ENCODE results near the gene ANTKMT.
A peak's percentile ranks its signal among the peaks of the same experiment; 100 is the strongest.
"Not testable (repeated sequence)": the region's sequence is repeated elsewhere in the genome, so short reads cannot be mapped to it uniquely, and the experiment has no call there.

ANTKMT gene

DNA sequence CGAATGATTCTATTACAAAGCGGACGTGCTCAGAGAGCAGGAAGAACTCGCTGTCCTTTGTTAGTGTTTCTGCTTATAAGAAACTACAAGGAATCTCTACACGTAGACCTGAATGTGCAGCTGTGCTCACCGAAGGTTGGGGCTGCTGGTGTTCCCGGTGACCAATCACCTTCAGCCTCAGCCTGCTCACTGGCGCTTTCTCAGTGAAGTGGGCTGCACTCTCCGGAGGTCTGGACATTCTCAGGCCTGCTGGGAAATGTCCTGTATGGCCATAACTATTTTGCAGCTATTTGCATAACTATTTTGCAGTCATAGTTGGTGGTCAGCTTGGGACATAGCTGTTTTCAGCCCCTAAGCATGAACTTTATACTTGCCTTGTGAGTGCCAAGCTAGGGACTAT is 29.5 kb downstream of the ANTKMT start:
- H2BK120ac ChIP-seq (ENCODE audit: low read depth, low read length), result no peak overlapping the region
- no peaks in the 10 kb centered on the region for H3K36me3 ChIP-seq (replicated peaks in 1 of 2; ENCODE audit: control insufficient read depth in 2 of 2, insufficient read depth in 2 of 2, low read length in 2 of 2)
- no peak overlapping the region for H3K9ac ChIP-seq (ENCODE audit: low read depth, low read length, poor library complexity)
- no CpG with 5 or more reads among the region's 9 CpGs for WGBS, 2 donors (ENCODE audit: extremely low coverage in 2 of 2, insufficient read length in 2 of 2, insufficient replicate concordance in 1 of 2)
- H3K9me3 ChIP-seq (replicated peaks in 1 of 2; ENCODE audit: control insufficient read depth in 2 of 2, insufficient read depth in 1 of 2, low read depth in 1 of 2, low read length in 2 of 2), result no peaks in the 10 kb centered on the region
- H3K4me2 ChIP-seq (ENCODE audit: insufficient read depth, low read length, poor library complexity, severe bottlenecking), result no peak overlapping the region
- H2BK12ac ChIP-seq (ENCODE audit: low read length), result no peak overlapping the region
- H3K4ac ChIP-seq (ENCODE audit: low read length), result no peak overlapping the region
- no peak overlapping the region for H3K23ac ChIP-seq (ENCODE audit: low read depth, low read length, poor library complexity)
- H3K27ac ChIP-seq (replicated peaks; ENCODE audit: low read length), result no peak overlapping the region
- H2BK15ac ChIP-seq (ENCODE audit: low read length), result no peak overlapping the region
- H2BK5ac ChIP-seq (ENCODE audit: low read length), result peak overlapping the region; percentile 19
- no peak overlapping the region for H3K14ac ChIP-seq (ENCODE audit: low read length)
- peaks cover 17 to 27% of the 10 kb centered on the region in 2 donors for H3K4me1 ChIP-seq (ENCODE audit: control insufficient read depth in 2 of 2, insufficient read depth in 1 of 2, low read depth in 1 of 2, low read length in 2 of 2)
- peak overlapping the region; percentile 55 for H2AFZ ChIP-seq (ENCODE audit: low read length)
- DNase-seq (ENCODE audit: low spot score), result no peak
- peaks cover 3% of the 10 kb centered on the region for H3K79me1 ChIP-seq (ENCODE audit: low read depth, low read length)
- no peaks in the 10 kb centered on the region for H3K27me3 ChIP-seq (ENCODE audit: control insufficient read depth in 3 of 3, insufficient read depth in 3 of 3, low read depth in 1 of 3, low read length in 3 of 3)
- H3K18ac ChIP-seq (ENCODE audit: low read length), result no peak overlapping the region
- H4K8ac ChIP-seq (ENCODE audit: low read depth, low read length), result no peak overlapping the region
- H2AK5ac ChIP-seq (ENCODE audit: low read depth, low read length), result no peak overlapping the region
- peak overlapping the region in 1 of 2 donors; percentile 15 for H3K4me3 ChIP-seq (ENCODE audit: low read length in 2 of 2)
- H4K91ac ChIP-seq (ENCODE audit: low read depth, low read length, poor library complexity), result no peak overlapping the region

DNA sequence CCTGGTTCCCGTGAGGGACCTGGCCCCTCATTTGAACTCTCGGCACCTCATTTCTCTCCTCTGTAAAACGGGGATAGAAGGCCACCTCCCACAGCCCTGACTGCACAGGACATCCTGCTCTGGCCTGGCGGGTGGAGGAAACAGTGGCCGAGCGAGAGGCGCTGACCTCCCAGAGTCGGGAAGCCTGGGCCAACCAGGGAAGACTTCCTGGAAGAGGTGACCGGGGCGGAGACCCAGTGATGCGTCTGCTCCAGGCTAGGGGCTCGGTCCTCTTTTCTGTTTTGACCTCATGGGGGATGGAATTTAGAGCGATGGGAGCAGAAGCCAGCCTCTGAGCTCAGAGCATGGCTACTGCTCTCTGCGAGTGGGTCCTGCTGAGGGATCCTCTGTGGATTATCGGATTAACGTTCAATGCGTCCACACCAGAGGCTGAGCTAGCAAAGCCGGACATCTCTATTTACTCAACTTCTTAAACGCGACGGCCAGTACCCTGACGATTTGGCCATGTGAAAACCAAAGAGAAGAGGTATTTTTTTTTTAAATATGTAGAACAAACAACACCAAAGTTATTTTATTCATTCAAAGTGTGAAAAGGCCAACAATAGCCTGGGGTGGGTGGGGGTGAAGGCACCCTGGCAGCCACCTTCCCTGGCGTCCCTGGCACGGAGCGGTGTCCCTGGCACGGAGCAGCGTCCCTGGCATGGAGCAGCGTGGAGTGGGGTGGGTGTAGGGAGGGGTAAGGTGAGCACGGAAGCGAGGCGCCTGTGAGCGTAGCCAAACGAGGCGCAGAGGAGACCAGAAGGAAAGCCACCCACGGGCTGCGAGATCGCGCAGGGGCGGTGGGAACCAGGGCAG is 30.4 kb downstream of the ANTKMT start:
- Histone ChIP-seq H3K27me3 (ENCODE audit: control insufficient read depth in 3 of 3, insufficient read depth in 3 of 3, low read depth in 1 of 3, low read length in 3 of 3) (no peaks in the 10 kb centered on the region), H3K36me3 (replicated peaks in 1 of 2; ENCODE audit: control insufficient read depth in 2 of 2, insufficient read depth in 2 of 2, low read length in 2 of 2) (no peaks in the 10 kb centered on the region), H3K4me1 (ENCODE audit: control insufficient read depth in 2 of 2, insufficient read depth in 1 of 2, low read depth in 1 of 2, low read length in 2 of 2) (peaks cover 17 to 27% of the 10 kb centered on the region in 2 donors), H3K18ac (ENCODE audit: low read length) (peak overlapping the region; percentile 98), H3K27ac (replicated peaks; ENCODE audit: low read length) (no peak overlapping the region), H3K9ac (ENCODE audit: low read depth, low read length, poor library complexity) (no peak overlapping the region), H3K23ac (ENCODE audit: low read depth, low read length, poor library complexity) (peak overlapping the region; percentile 32), H2BK12ac (ENCODE audit: low read length) (peak overlapping the region; percentile 95), H4K8ac (ENCODE audit: low read depth, low read length) (no peak overlapping the region), H2AK5ac (ENCODE audit: low read depth, low read length) (peak overlapping the region; percentile 95), H3K4ac (ENCODE audit: low read length) (no peak overlapping the region), H2BK15ac (ENCODE audit: low read length) (peak overlapping the region; percentile 52), H3K9me3 (replicated peaks in 1 of 2; ENCODE audit: control insufficient read depth in 2 of 2, insufficient read depth in 1 of 2, low read depth in 1 of 2, low read length in 2 of 2) (peaks cover 2 to 6% of the 10 kb centered on the region in 2 donors), H2AFZ (ENCODE audit: low read length) (peak overlapping the region; percentile 72), H3K14ac (ENCODE audit: low read length) (peak overlapping the region; percentile 84), H3K4me2 (ENCODE audit: insufficient read depth, low read length, poor library complexity, severe bottlenecking) (peak overlapping the region; percentile 22), H3K4me3 (ENCODE audit: low read length in 2 of 2) (no peak overlapping the region), H3K79me1 (ENCODE audit: low read depth, low read length) (peaks cover 3% of the 10 kb centered on the region), H2BK120ac (ENCODE audit: low read depth, low read length) (no peak overlapping the region), H4K91ac (ENCODE audit: low read depth, low read length, poor library complexity) (no peak overlapping the region), H2BK5ac (ENCODE audit: low read length) (peak overlapping the region; percentile 19)
- WGBS, 2 donors (ENCODE audit: extremely low coverage in 2 of 2, insufficient read length in 2 of 2, insufficient replicate concordance in 1 of 2), result no CpG with 5 or more reads among the region's 39 CpGs
- no peak for DNase-seq (ENCODE audit: low spot score)

DNA sequence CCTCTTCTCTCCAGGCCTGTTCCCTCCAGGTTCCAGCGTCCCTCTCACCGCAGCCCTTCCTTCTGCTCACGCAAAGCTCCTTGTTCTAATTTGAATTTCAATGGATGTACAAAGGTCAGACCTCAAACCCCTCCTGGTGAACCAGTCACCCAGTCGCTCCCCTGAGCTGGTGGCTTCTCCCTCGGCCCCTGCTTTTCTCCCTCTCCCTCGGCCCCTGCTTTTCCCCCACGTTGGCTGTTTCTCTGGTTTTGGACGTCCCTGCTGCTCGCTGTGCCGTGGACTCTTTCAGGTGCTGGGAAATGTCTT is 31.0 kb downstream of the ANTKMT start:
- H4K91ac ChIP-seq (ENCODE audit: low read depth, low read length, poor library complexity), result no peak overlapping the region

DNA sequence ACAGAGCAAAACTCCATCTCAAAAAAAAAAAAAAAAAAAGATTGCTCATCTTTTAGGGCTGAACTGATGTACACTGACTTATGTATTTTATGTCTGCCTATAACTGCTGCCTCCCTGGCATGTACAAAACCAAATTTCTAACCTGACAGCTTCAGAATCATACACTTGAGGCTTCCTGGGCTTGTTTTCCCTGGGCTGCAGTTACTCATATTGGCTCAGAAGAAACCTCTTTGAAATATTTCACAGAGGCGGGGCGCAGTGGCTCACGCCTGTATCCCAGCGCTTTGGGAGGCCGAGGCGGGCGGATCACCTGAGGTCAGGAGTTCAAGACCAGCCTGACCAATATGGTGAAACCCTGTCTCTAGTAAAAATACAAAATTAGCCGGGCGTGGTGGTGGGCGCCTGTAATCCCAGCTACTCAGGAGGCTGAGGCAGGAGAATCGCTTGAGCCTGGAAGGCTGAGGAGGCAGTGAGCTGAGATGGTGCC is 33.2 kb downstream of the ANTKMT start:
- H3K27me3 ChIP-seq (ENCODE audit: control insufficient read depth in 3 of 3, insufficient read depth in 3 of 3, low read depth in 1 of 3, low read length in 3 of 3); H3K18ac ChIP-seq (ENCODE audit: low read length); H2BK120ac ChIP-seq (ENCODE audit: low read depth, low read length); H4K91ac ChIP-seq (ENCODE audit: low read depth, low read length, poor library complexity); H3K4me3 ChIP-seq (ENCODE audit: low read length in 2 of 2); H2BK5ac ChIP-seq (ENCODE audit: low read length); DNase-seq (ENCODE audit: low spot score); H3K23ac ChIP-seq (ENCODE audit: low read depth, low read length, poor library complexity); H3K4ac ChIP-seq (ENCODE audit: low read length); H3K36me3 ChIP-seq (replicated peaks in 1 of 2; ENCODE audit: control insufficient read depth in 2 of 2, insufficient read depth in 2 of 2, low read length in 2 of 2); H4K8ac ChIP-seq (ENCODE audit: low read depth, low read length); H2AFZ ChIP-seq (ENCODE audit: low read length); H2AK5ac ChIP-seq (ENCODE audit: low read depth, low read length); H2BK12ac ChIP-seq (ENCODE audit: low read length); H3K14ac ChIP-seq (ENCODE audit: low read length); H3K27ac ChIP-seq (replicated peaks; ENCODE audit: low read length); H3K4me2 ChIP-seq (ENCODE audit: insufficient read depth, low read length, poor library complexity, severe bottlenecking); H3K79me1 ChIP-seq (ENCODE audit: low read depth, low read length); H2BK15ac ChIP-seq (ENCODE audit: low read length); H3K9ac ChIP-seq (ENCODE audit: low read depth, low read length, poor library complexity): not testable (repeated sequence)
- WGBS, 2 donors (ENCODE audit: extremely low coverage in 2 of 2, insufficient read length in 2 of 2, insufficient replicate concordance in 1 of 2), result no CpG with 5 or more reads among the region's 11 CpGs
- H3K9me3 ChIP-seq (replicated peaks in 1 of 2; ENCODE audit: control insufficient read depth in 2 of 2, insufficient read depth in 1 of 2, low read depth in 1 of 2, low read length in 2 of 2), result peaks cover 3 to 10% of the 10 kb centered on the region in 2 donors
- H3K4me1 ChIP-seq (ENCODE audit: control insufficient read depth in 2 of 2, insufficient read depth in 1 of 2, low read depth in 1 of 2, low read length in 2 of 2), result peaks cover 17 to 30% of the 10 kb centered on the region in 2 donors

More for the DNA sequence above, 31.0 kb downstream of the ANTKMT start:
- H2BK15ac ChIP-seq (ENCODE audit: low read length), result peak overlapping the region; percentile 52
- peak overlapping the region; percentile 72 for H2AFZ ChIP-seq (ENCODE audit: low read length)
- H3K27me3 ChIP-seq (ENCODE audit: control insufficient read depth in 3 of 3, insufficient read depth in 3 of 3, low read depth in 1 of 3, low read length in 3 of 3), result no peaks in the 10 kb centered on the region
- H2AK5ac ChIP-seq (ENCODE audit: low read depth, low read length), result peak overlapping the region; percentile 95
- no peak overlapping the region for H4K8ac ChIP-seq (ENCODE audit: low read depth, low read length)
- H3K9ac ChIP-seq (ENCODE audit: low read depth, low read length, poor library complexity), result no peak overlapping the region
- H2BK5ac ChIP-seq (ENCODE audit: low read length), result no peak overlapping the region
- H3K27ac ChIP-seq (replicated peaks; ENCODE audit: low read length), result no peak overlapping the region
- H2BK12ac ChIP-seq (ENCODE audit: low read length), result peak overlapping the region; percentile 95
- no peak overlapping the region for H2BK120ac ChIP-seq (ENCODE audit: low read depth, low read length)
- peaks cover 17 to 27% of the 10 kb centered on the region in 2 donors for H3K4me1 ChIP-seq (ENCODE audit: control insufficient read depth in 2 of 2, insufficient read depth in 1 of 2, low read depth in 1 of 2, low read length in 2 of 2)
- no peak overlapping the region for H3K4me3 ChIP-seq (ENCODE audit: low read length in 2 of 2)
- peaks cover 3 to 9% of the 10 kb centered on the region in 2 donors for H3K9me3 ChIP-seq (replicated peaks in 1 of 2; ENCODE audit: control insufficient read depth in 2 of 2, insufficient read depth in 1 of 2, low read depth in 1 of 2, low read length in 2 of 2)
- DNase-seq (ENCODE audit: low spot score), result no peak
- H3K79me1 ChIP-seq (ENCODE audit: low read depth, low read length), result peaks cover 3% of the 10 kb centered on the region
- no peak overlapping the region for H3K4ac ChIP-seq (ENCODE audit: low read length)
- no CpG with 5 or more reads among the region's 10 CpGs for WGBS, 2 donors (ENCODE audit: extremely low coverage in 2 of 2, insufficient read length in 2 of 2, insufficient replicate concordance in 1 of 2)
- peak overlapping the region; percentile 84 for H3K14ac ChIP-seq (ENCODE audit: low read length)
- peak overlapping the region; percentile 98 for H3K18ac ChIP-seq (ENCODE audit: low read length)
- H3K4me2 ChIP-seq (ENCODE audit: insufficient read depth, low read length, poor library complexity, severe bottlenecking), result peak overlapping the region; percentile 22
- no peaks in the 10 kb centered on the region for H3K36me3 ChIP-seq (replicated peaks in 1 of 2; ENCODE audit: control insufficient read depth in 2 of 2, insufficient read depth in 2 of 2, low read length in 2 of 2)
- H3K23ac ChIP-seq (ENCODE audit: low read depth, low read length, poor library complexity), result peak overlapping the region; percentile 32
